Dedifferentiated amniotic fluid mesenchymal stem cell (primary cell): ENCODE results near the gene SLC25A45.
A peak's percentile ranks its signal among the peaks of the same experiment; 100 is the strongest.

Source experiments
- DNase-seq: peaks from one replicate; pipeline ENCODE4 v3.0.0-alpha.2; 2016; ENCODE audit errors: extremely low spot score

SLC25A45 gene

GRCh38 chr11:65389294-65389980 lies 7.0 kb upstream of the SLC25A45 start:
- no peak for DNase-seq

GRCh38 chr11:65388731-65389130 lies 6.3 kb upstream of the SLC25A45 start:
- DNase-seq = no peak

GRCh38 chr11:65386307-65387140 lies 4.1 kb upstream of the SLC25A45 start, which contains the start of gene FRMD8:
Gene FRMD8, plus strand, starts transcription at chr11:65386637. Its CDS starts 400 bp downstream, at chr11:65387037.
- peak; percentile 77 for DNase-seq

GRCh38 chr11:65384301-65384889 lies 1.9 kb upstream of the SLC25A45 start:
- no peak for DNase-seq

- no peak for DNase-seq
Observed at GRCh38 chr11:65383778-65384177, 1.3 kb upstream of the SLC25A45 start.

- no peak for DNase-seq
Observed at GRCh38 chr11:65382804-65383368, 440 bp upstream of the SLC25A45 start.

- no peak for DNase-seq
Observed at GRCh38 chr11:65381716-65382032, 772 bp downstream of the SLC25A45 start.

GRCh38 chr11:65380460-65381119 lies 1.9 kb downstream of the SLC25A45 start:
- DNase-seq = no peak

- no peak for DNase-seq
Observed at GRCh38 chr11:65379698-65380459, 2.6 kb downstream of the SLC25A45 start.

- no peak for DNase-seq
Observed at GRCh38 chr11:65378928-65379638, 3.4 kb downstream of the SLC25A45 start.

- DNase-seq = no peak
Observed at GRCh38 chr11:65378208-65378927, 4.1 kb downstream of the SLC25A45 start.

- no peak for DNase-seq
Observed at GRCh38 chr11:65377777-65378176, 4.7 kb downstream of the SLC25A45 start.

- no peak for DNase-seq
Observed at GRCh38 chr11:65377036-65377435, 5.4 kb downstream of the SLC25A45 start.

- no peak for DNase-seq
Observed at GRCh38 chr11:65376138-65376713, 6.2 kb downstream of the SLC25A45 start.

GRCh38 chr11:65375012-65375411 lies 7.4 kb downstream of the SLC25A45 start:
- no peak for DNase-seq

- DNase-seq = no peak
Observed at GRCh38 chr11:65373839-65374580, 8.4 kb downstream of the SLC25A45 start.

- no peak for DNase-seq
Observed at GRCh38 chr11:65370659-65371049, 11.8 kb downstream of the SLC25A45 start.

GRCh38 chr11:65366340-65366773 lies 16.1 kb downstream of the SLC25A45 start:
- DNase-seq = peak; percentile 82

- DNase-seq = no peak
Observed at GRCh38 chr11:65363770-65364169, 18.7 kb downstream of the SLC25A45 start.
